G401.6 (cell line): ENCODE results near the gene LSM14B.
"Not testable (repeated sequence)": the region's sequence is repeated elsewhere in the genome, so short reads cannot be mapped to it uniquely, and the experiment has no call there.

Experiments
- FAIRE-seq: peaks from 2 replicates; lab custom pipeline; 2012; peaks lifted over from hg19 to GRCh38; lab: Jason Lieb, UNC

LSM14B gene

DNA sequence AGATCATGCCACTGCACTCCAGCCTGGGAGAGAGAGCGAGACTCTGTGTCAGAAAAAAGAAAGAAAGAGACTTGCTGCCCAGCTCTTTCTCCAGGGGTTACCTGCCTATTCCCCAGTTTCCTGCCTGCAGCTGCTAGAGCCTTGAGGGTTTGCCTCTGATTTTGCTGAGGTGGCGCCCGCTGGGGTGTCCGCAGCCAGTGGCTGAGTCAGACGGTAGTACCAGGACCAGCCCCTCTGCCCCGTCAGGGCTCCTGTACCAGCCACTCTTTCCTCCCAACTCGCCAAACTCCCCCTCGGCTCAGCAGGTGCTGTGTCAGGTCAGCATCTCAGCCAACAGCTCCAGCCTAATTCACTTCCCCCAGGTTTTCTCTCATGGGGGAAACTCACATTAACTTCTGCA lies 7.4 kb upstream of the LSM14B start:
- no peak for FAIRE-seq

DNA sequence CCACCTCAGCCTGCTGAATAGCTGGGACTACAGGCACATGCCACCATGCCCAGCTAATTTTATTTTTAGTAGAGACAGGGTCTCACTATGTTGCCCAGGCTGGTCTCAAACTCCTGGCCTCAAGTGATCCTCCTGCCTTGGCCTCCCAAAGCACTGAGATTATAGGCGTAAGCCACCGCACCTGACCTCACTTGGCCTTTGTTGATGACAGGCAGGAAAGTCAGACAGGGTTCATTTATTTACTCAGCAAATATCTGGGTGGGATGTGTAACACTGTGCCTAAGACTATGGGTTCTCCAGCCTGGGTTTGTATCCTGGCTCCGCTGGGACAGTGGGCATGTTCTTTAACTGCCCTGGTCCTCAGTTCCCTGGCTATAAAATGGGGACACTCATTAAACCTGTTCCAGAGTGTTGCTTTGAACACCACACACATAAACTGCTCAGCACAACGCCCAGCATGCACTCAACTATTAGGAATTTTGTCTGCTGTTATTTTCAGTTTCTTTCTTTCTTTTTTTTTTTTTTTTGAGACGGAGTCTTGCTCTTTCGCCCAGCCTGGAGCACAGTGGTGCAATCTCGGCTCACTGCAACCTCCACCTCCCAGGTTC lies 6.4 kb upstream of the LSM14B start:
- FAIRE-seq, result not testable (repeated sequence)

DNA sequence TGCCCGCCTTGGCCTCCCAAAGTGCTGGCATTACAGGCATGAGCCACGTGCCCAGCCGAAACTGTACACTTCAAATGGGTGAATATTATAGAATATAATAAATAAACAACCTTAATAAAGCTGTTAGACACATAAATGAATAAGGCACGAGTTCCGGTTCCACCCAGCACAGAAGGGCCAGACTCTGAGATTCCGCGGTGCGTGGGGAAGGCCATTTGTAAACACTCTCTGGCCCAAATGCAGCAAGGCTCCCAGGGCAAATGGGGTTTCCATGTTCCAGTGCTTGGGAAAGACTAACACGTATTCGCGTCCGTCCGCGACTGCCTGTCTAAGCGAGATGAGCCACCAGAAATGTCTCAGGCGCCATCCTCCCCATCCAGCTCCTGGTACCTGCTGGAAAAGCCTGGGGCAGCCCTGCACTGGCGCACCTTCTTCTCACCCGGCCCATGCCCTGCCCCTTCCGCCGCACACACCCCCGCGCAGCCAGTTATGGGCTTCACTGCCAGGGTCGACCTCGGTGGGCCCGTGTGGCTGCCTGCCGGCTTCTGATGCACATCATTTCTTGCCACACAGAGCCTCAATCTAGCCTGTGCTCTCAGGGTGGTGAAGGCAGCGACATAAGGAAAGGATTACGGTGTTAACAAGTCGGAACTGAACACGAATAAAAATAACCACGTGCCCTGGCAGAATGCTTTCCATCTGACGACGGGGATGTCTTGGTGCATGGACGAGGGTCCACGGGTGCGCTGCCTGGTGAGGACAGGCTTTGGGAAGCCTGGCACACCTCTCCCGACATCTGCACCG lies 5.5 kb upstream of the LSM14B start:
- no peak for FAIRE-seq

DNA sequence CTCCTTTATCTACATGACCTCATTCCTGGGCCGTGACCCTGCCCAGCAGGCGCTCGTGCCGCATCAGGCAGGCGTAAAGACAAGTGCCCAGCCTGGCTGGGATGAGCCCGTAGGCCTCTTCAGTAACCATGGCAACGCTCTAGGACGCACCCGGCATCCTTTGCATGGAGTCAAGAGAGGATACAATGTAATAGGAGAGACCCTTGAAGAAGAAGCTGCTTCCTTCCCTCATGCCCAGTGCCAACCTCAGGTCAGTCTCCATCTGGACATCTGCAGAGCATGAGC lies 5.0 kb upstream of the LSM14B start:
- FAIRE-seq, result no peak

DNA sequence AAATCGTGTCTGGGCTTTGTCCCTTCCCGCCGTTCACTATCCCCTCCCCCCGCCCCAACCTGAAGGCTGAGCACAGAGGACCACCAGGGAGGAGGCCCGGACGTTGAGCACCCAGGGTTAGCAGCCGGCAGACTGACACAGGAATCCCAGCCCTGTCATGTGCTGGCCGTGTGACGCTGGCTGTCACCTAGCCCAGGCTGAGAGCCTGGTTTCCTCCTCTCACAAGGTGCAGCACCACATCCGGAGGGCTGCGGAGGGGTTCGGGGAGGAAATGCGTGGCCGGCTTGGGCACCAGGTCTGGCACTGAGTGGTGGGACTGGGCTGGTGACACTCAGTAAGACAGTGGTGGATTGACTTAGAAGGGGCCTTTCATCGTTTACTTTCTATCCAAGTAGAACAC lies 4.6 kb upstream of the LSM14B start:
- FAIRE-seq, result no peak

DNA sequence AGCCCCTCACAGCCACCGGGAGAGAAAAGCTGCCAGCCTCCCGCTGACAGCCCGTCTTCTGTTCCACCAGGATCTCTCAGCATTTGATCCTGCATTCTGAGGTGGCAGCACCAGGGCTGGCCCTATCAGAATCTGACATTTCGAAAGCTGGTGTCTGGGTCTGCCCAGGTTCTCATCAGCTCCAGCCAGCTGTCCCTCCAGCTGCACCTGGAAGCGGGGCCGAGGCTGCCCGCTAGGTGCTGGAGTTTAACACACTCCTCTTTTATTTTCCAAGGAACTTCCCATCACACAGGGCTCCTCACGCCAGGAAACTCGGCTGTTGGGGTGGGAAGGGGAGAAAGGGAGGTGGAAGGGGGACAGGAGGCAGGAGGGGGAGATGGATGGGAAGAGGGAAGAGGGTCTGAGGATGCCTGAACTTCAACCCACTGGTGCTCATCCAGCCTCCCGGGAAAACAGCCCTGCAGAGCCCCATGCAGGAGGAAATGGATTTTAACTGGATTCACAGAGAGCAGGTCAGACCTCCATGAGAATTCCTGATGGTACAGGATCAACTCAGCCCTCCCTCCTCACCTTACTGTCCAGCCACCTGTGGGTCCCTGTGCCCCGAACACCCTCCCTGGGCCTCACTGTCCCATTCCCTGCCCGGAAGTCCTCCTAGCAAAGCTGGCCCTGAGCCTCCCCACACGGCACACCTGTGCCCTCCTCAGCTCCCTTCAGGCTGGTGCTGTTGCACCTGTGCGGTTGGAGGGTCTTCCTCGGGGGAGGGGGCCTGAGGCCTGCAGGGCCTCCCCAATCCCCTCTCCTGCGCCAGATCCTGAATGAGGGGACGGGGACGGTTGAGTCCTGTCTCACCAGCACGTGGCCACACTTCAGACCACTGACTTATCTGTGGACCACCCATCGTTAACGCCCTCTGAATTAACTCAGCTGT lies 3.9 kb upstream of the LSM14B start:
- no peak for FAIRE-seq

DNA sequence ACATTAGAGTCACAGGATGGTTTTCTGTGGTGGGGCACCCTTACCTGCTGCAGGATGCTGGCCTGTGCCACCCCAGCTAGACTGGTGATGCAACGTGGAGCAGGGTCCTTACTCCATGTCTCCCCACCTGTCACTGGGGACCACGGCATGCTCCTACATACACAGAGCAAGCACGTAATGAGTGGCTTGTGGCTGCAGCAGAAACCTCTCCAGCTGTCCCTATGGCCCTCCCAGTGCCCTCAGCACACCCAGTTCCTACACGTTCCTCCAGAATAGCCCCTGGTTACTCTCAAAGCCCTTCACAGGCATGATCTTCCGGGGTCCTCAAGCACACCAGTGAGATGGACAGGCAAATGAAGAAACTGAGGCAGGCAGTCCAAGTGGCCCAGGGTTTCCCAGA lies 3.2 kb upstream of the LSM14B start:
- no peak for FAIRE-seq

DNA sequence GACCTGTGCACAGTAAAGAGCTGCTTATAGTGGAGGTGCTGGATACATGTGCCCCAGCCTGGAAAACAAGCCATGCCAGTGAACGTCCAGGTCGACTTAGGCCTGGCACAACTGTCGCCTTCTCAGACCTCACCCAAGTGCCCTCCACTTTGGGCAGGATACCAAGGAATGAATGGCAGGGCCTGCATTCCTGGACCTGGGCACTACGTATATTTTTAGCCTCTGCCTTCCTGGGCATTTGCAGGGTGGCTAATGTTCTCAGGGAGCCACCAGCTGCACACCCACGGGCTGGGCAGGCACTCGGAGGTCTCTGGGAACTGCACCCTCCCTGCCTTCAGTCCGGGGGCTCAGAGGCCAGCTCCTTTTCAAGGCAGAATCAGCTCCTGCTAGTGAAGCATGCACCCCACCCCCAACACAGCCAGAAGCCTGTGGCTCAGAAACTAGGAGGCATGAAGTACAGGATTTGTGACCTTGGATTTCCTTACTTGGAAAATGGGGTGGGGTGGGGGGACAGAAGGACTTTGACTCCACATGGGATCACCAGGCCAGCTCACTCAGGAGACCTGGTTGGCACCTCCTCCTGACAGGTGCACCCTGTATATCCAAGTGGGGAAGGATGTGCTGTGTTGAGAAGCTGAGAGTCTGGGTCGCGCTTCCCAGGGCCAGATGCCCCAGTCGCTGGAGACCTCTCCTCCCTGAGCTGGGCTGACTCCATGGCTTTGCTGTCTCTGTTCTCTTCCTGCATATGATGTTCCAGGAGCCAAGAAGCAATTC lies 2.5 kb upstream of the LSM14B start:
- FAIRE-seq, result no peak

DNA sequence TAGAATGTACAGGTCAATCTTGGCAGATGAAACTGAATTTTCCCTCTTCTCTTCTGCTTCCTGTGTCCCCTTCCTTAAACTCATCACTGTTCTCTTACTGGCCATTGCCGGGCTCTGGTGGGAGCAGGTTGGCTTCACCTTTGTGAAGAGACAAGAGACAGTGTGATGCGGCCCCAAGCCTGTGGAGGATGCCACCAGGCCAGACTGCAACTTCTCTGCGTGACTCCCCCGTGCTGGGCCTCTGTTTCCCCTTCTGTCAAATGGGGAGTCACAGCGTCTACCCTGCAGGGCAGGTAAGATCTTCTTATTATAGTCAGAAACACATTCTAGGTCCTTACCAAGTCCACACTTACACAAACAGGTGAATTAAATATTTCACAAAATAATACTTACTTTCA lies 1.9 kb upstream of the LSM14B start:
- no peak for FAIRE-seq

DNA sequence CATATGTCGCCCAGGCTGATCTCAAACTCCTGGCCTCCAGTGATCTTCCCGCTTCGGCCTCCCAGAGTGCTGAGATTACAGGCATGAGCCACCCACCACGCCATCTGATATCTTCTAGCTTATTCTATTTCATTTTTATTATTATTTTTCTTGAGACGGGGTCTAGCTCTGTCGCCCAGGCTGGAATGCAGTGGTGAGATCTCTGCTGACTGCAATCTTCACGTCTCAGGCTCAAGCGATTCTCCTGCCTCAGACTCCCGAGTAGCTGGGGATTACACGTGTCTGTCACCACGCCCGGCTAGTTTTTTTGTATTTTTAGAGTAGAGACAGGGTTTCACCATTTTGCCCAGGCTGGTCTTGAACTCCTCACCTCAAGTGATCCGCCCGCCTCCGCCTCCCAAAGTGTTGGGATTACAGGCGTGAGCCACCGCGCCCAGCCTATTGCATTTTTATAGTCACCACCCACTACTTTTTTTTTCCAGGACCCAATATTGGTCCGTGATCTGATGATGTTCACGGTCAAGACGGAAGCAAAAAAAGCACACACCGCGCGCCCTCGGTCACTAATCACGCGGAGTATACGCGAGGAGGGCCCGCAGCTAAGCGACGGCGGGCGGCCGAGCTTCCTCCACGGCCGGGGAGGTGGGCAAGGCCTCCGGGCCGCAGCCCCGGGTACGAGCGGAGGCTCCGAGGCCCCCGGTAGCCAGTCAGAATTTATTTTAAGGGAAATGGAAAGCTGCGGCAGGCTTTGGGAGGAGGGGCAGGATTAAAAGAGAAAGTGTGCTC lies 1.1 kb upstream of the LSM14B start:
- FAIRE-seq, result no peak

DNA sequence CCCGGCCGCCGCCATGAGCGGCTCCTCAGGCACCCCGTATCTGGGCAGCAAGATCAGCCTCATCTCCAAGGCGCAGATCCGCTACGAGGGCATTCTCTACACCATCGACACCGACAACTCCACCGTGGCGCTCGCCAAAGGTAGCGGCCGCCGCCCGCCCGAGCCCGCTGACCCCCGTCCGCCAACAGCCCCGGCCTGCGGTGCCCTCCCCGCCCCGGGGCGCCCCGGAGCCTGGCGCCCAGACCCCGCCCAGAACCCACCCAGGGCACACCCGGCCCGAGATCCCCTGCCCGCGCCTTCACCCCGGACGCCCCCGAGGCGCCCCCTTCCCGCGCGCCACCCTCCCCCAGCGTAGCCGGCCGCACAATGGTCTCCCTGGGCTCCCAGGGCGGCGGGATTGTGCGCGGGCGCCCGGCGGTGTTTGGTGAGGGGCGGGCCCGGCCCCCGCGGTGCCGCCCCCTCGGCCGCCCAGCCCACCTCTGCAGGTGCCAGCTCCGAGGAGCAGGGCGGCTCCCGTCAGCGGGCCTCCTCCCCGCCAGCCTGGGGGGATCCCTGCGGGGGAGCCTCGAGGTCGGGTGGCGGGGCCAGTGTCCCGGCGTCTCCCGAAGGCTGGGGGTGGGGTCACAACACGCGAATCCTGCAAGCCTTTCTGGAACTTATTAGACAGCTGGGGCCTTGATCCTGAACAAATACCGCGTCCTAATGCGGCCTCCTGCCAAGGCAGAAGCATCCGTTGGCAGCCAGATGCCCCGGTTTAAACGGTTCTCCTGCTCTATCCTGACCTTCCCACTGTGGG lies 577 bp downstream of the LSM14B start:
- FAIRE-seq, result no peak

DNA sequence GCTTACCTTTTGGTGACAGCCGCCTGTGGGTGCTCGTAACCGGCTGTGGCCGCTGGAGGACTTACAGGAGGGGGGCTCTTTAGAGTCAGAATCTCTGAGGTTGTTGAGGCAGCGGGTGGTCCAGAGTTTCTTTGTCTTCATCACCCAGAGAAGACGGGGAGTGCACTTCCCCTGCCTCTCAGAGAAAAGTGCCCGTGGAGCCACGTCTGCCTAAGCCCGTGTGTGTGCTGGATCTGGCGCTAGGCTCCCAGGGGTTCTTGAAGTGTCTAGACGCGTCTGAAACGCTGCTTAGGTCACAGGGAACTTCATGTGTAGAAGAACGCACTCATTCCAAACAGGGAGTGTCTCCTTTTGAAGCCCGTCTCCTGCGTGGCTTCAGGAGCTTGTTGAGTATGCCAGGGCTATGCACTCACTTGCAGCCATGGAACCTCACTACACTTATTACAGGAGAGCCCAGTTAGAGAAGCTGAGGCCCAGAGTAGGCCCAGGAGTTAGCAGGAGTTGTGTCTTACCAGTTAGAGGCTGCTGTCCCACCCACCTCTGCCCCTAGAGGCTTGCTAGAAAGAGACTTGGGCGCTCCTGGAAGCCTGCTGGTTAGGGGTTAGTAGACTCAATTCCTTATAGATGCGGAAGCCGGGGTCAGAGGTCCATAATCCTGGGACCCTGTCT lies 1.3 kb downstream of the LSM14B start:
- no peak for FAIRE-seq

DNA sequence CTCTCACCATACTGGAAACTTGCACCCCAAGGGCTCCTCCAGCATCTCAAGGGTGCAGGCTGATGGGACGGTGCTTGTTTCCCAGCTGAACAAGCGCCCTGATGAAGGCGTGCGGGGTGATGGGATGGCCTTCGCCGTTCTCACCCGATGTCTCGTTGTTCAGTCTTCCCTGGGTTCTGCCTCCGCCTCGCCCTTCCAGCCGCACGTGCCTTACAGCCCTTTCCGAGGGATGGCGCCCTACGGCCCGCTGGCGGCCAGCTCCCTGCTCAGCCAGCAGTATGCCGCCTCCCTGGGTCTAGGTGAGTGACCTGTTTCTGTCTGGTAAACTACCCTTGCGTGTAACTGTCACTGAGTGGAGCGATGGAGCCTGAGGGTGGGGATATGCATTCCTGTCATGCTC lies 3.9 kb downstream of the LSM14B start:
- FAIRE-seq, result no peak

DNA sequence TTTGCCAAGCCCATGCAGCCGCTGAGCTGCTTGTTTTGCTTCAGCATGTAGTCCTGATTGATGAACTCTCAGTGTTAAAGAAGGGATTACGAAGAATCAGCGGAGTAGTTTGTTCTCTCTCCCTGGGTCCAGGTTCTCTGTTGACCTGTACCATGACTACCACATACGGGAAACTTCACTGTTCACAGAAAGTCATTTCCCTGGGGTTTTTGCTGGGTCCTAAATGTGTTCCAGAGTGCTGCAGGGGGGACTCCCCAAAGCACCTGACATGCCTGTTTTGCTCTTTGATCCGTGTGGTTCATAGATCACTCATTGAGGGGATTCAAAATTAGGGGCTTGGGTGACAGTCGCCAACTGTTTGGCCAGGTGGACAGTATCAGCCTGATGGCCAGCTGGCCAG lies 5.5 kb downstream of the LSM14B start:
- FAIRE-seq, result no peak

DNA sequence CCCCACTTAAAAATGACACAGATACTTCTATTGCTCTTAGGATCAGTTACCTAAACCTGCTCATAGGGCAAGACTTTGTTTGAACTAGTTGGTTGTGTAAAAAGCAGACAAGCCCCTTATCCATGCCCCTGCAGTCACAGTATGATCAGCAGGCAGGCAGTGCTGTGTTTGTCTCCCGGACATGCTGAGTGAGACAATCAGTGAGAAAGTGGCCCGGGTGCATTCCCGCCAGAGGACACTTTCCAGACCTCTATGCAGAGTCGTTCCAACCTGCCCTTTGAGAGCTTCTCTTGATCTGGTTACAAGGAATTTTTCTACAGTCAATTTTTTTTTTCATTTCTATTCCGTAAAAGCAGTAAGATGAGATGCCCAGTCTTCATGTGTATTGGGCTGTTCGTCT lies 6.2 kb downstream of the LSM14B start:
- no peak for FAIRE-seq

DNA sequence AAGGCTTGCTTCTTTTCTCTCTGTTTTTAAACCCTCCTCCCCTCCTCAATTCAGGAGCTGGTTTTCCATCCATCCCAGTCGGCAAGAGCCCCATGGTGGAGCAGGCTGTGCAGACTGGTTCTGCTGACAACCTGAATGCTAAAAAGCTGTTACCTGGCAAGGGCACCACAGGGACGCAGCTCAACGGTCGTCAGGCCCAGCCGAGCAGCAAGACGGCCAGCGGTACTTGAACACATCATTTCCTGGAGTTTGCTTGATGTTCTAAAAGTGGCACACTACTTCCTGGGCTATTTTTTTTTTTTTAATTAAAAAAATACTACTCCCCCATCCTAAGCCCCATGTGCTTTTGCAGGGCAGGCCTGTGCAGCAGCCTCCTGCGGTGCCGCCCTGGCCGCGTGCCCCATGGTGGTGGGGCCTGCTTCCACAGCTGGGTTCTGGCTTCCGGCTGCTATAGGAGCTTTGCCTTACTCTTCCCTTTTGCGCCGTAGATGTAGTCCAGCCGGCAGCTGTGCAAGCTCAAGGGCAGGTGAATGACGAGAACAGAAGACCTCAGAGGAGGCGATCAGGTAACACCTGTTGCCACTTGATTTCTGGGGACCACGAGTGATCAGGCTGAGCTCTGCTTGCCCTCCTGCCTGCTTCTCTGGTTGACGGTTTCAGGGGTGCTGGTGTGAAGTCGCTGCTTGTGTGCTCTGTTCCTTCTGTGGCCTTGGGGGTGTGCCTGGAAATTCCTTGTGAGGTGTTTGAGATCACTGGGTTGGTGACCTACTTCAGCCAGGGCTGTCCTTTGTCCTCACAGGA lies 7.7 kb downstream of the LSM14B start:
- FAIRE-seq, result no peak

DNA sequence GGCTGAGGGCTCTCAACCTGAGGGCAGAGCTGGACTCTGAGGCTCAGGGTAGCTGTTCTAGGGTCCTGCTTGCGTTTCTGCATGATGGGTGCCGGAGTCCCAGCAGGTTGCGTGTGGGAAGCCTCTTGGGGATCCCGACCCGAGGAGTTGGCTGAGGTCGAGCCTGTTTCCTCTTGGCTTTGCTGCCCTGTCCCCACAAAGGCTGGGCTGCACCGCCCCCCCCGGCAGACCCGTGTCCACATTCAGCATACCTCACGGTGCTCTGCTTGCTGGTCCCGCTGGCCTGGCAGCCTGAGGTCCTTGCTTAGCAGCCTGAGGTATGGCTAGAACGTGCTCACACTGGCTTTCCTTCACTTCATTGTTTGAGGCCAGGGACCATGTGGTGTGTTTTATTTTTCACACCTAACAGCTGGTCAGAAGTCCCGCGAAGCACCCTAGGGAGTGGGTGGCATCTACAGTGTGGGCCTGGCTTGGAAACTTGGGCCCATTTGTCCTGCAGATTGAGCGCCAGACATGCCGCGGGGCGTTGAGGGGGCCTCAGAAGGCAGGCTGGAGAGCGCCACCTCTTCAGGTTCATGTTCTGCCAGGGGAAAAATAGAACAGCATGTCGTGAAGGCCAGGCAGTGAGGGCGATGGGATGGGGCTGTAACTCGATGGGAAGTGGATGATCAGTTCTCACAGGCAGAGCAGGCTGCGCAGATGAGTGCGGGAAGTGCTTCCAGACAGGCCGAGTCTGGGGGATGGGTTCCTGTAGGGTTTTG lies 9.5 kb downstream of the LSM14B start:
- FAIRE-seq, result no peak

DNA sequence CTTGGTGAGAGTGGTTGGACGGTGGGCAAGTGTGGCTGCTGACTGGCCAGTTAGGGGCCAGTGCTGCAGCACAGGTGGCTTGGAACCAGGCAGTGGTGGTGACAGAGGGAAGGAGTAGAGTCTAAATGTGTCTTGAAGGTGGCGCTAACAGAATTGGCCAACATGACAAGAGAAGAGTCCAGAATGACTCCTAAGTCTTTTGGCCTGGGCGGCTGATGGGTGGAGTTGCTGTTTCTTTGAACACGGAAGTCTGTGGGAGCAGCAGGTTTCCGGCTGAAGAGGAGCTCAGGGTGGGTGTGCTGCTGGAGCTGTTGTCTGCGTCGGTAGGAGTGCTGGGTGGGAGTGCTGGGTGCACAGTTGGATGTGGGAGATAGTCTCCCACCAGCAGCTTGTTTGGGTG lies 10.1 kb downstream of the LSM14B start:
- no peak for FAIRE-seq
